ENCODE measurements around the gene FXYD6.
"Not testable (repeated sequence)": the region's sequence is repeated elsewhere in the genome, so short reads cannot be mapped to it uniquely, and the experiment has no call there.

FXYD6 gene

GRCh38 chr11:117868815-117869561 lies 7.5 kb downstream of the FXYD6 start:
- peak; percentile 97 for DNase-seq

DNA sequence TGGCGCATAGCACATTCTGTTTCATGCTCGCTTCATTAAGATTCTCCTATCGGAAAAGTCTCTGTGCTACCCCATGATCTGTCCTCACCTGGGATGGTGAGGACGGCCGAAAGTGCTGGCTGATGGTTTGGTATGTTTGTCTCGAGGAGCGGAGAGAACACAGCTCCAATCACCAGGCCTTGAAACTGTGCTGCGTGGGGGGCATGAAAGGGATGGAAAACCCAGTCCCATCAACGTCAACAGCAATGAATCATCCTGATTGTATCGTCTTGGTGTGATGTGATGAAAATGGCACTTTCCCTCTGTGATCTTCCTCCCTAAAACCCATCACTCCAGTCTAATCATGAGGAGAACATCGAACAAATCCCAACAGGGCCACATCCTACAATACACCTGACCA lies 8.4 kb downstream of the FXYD6 start:
- no peak for DNase-seq

- no peak for DNase-seq
Measured at GRCh38 chr11:117866526-117866925, 9.9 kb downstream of the FXYD6 start.

DNA sequence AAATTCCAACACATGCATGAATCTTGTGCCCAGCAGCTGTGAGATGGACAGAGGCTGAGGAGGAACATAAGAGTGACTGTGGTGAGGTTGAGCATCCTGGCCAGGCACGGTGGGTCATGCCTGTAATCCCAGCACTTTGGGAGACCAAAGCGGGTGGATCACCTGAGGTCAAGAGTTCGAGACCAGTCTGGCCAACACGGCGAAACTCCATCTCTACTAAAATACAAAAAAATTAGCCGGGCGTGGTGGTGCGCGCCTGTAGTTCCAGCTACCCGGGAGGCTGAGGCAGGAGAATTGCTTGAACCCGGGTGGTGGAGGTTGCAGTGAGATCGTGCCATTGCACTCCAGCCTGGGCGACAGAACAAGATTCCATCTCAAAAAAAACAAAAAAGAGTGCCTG lies 10.9 kb downstream of the FXYD6 start:
- not testable (repeated sequence) for DNase-seq

GRCh38 chr11:117863383-117863782 lies 13.1 kb downstream of the FXYD6 start:
- no peak for DNase-seq

DNA sequence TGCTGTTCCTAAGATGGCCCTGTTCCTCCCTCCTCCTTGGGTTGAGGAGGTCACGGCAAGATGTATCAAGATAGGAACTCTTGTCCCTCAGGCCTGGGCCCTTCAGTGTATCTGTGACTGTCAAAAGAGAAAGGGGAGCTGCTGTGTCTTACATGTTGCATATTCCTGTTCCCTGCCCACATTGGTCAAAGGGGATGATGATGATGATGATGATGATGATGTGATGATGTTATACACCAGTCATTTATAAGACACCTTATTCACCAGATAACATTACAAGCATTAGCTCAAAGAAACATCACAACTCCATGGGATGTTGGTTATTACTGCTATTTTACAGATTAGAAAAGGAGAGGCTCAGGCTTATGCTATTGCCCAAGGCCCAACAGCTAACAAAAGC lies 13.7 kb downstream of the FXYD6 start:
- DNase-seq = no peak

GRCh38 chr11:117862019-117862725 lies 14.3 kb downstream of the FXYD6 start:
- no peak for DNase-seq

GRCh38 chr11:117861151-117862018 lies 15.1 kb downstream of the FXYD6 start:
- peak; percentile 95 for DNase-seq

DNA sequence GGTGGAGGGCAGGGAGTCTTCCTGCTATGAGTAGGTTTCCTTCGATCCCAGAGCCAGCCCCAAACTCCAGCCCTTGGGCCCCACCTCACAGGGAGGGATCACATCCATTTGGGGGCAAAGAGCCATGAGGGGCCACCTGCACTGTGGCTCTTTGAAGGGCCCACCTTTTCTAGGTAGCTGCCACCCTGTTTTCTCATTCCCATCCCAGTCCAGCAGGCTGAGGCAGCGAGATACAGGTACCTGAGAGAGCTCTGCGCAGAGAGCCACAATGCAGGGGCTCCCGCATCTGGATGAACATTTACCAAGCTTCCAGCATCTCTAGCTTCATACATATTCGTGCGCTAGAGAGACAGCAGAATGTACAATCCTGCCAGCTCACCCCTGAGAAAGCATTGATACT lies 16.3 kb downstream of the FXYD6 start:
- DNase-seq = no peak

DNA sequence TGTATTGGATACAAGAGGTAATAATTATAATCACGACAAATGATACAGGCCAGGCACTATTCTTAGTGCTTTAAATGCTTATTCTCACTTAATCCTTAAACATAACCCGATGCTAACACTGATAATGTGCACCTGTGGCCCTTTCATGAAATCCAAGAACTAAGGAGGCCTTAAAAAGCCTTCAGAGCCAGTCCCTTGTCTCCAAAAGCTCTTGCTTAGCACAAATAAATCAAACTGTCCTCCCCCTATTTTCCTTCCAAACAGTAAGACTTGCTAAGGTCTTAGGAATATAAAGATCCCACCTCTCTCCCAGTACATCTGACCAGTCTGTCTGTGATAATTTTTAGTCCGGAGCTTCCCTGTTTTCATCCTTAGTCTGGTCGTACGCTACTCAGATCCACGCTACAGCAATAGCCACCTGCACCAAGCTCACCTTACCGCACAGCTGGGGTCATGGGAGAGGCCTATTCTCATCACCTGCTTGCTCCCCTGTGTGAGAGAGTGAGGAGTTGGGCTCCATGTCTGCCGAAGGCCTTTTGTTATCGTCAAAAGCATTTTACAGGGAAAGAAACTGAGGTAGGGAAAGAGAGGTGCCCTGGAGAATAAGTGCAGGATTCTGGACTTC lies 16.9 kb downstream of the FXYD6 start:
- DNase-seq = no peak

GRCh38 chr11:117859061-117859460 lies 17.4 kb downstream of the FXYD6 start:
- DNase-seq = no peak

- no peak for DNase-seq
Measured at GRCh38 chr11:117857734-117858414, 18.6 kb downstream of the FXYD6 start.

DNA sequence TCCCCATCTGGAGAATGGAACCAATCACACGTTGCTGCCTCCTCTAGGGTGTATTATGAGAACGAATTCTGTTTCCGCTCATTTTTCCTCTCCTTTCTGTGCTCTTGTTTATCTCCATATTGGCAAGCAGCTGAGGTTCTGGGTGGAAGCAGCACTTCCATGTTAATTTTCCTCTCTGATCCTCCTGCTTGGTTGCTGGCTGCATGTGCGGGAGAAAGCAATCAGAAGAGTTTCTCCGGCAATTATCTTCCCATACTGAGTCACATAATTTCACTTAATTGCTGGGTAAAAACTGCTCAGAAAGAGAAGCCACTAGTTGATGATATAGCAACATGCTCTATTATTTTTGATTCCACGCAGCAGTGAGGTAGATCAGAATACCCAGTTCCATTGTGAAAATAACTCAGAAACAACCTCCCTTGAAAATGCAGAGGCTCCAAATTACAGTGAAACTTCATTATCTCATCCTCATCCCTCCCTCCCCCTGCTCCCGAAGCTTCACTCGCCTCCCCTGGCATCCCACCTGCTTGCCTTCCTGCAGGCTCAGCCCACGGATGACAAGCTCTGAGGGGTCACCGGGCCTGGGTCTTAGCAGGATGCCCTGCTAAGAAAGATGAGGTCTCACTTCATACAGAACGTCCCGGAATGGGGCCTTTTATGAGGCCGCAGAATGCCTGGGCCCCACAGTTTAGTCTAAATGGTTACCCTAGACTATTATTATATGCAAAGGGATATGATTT lies 20.4 kb downstream of the FXYD6 start:
- no peak for DNase-seq

GRCh38 chr11:117855186-117855845 lies 21.1 kb downstream of the FXYD6 start:
- no peak for DNase-seq

- no peak for DNase-seq
Measured at GRCh38 chr11:117852309-117852708, 24.1 kb downstream of the FXYD6 start.

GRCh38 chr11:117851852-117852251 lies 24.6 kb downstream of the FXYD6 start:
- DNase-seq = no peak

- no peak for DNase-seq
Measured at GRCh38 chr11:117851106-117851505, 25.4 kb downstream of the FXYD6 start.

DNA sequence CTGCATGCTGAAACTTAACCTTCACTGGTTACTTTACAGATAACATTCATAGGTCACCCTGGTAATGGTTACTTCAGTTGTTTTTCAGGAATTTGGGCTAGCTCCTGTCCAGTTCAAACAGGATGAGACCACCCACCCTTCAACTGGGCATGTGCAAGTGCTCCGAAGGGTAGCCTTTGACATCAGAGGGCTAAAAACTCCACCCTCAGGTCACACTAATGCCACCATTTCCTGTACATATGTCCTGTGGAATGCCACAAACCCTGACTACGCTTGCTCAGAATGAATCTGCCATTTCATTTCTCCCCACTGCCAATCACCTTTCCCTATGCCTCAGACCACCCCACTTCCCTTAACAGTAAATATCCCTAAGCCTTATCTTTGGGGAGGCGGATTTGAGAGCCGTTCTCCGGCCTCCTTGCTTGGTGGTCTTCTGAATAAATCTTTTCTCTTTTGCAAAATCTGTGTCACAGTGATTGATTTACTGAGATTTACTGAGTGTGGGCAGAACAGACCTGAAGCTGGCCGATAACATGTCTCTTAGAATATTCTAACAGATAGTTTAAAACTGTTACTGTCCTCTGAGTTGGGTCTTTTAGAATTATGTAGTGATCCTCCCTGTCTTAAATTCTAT lies 26.6 kb downstream of the FXYD6 start:
- no peak for DNase-seq

GRCh38 chr11:117843666-117844484 lies 32.6 kb downstream of the FXYD6 start:
- DNase-seq = peak; percentile 63
